NCI-H1930 (cell line): ENCODE results near the gene SLC16A9.
A peak's percentile ranks its signal among the peaks of the same experiment; 100 is the strongest.

Experiments
- DNase-seq, 2 experiments: peaks; one replicate each; lab custom pipeline; 2025; lab: John Stamatoyannopoulos, UW

The SLC16A9 gene

DNA sequence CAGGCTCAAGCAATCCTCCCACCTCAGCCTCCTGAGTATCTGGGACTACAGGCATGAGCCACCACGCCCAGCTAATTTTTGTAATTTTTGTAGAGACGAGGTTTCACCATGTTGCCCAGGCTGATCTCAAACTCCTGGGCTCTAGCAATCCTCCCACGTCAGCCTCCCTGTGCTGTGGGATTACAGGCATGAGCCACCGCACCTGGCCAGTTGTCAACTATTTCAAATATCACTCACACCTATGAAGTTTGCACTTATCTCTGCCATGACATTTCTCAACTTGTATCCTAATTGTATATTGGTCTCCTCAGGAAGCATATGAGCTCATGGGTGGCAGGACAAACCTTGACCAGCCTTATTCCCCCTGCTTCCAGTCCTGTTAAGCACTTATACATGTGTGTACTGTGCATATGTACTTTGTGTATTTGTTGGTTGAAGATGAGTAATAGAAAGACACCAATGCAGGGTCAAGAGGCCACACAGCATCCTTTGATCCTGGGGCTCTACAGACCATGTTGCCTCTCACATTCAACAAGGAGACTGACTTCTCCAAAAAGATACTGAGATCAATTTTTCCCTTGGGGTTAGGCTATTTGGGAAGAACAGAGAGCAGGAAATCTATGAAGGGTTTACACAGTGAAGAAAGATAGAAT is 82.2 kb downstream of the SLC16A9 start:
- no peak for DNase-seq

DNA sequence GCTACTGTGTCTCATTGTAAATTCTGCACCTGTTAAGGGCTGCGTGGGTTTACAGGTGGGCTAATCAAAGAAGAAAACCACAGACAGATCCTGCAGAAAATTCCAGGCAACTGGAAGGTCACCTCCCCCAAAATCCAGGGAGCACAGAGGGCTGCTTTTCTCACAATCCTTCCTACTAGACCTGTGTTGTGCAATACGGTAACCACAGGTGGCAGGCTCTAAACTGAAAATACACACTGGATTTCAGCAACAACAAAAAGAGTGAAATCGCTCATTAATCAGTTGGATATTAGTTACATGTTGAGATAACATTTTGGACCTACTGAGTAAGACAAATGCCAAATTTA is 83.2 kb downstream of the SLC16A9 start:
- DNase-seq = no peak

DNA sequence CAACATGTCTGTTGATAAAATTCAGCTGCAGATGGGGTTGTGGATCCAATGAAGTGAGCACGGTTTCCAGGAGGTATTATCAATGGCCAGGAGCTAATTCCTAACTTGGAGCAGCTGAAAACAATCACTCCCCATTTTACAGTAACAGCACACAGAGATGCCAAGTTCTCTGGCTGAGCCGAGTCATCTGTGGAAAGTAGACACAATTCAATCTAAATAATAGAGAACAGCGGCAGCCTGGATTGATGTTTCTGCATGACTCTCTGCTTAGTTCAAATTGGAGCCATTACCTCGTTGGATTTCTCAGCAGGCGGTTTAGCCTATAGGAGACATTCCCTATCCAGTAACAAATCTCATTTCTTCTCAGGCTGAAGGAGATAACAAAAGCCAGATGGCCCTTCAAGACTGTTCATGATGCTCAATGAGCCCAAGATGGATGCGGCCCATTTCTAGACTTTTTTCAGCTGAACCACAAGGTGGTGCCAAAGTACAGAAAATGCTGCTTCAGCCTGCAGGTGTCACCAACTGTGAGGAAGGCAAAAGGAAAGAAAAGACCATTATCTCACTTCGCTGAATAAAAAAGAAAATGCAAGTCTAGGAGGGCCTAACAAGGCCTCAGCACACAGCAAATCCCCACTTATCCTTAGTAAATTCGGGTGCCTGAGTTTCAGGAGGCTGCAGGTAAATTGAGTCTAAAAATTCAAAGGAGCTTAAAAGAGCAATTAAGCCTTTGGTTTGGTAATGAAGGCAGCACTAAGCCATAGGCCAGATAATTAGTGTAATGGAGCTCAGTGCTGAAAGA is 83.7 kb downstream of the SLC16A9 start:
- DNase-seq = peak; percentile 30 to 49

DNA sequence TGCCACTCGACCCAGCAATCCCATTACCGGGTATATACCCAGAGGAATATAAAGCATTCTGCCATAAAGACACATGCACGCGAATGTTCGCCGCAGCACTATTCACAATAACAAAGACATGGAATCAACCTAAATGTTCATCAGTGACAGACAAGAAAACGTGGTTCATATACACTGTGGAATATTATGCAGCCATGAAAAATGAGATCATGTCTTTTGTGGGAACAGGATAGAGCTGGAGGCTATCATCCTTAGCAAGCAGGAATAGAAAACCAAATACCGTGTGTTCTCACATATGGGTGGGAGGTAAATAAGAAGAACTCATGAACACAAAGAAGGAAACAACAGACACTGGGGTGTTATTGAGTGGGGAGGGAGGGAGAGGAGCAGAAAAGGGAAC is 84.7 kb downstream of the SLC16A9 start:
- DNase-seq = no peak

GRCh38 chr10:59624136-59624535 is 85.5 kb downstream of the SLC16A9 start:
- DNase-seq = no peak

DNA sequence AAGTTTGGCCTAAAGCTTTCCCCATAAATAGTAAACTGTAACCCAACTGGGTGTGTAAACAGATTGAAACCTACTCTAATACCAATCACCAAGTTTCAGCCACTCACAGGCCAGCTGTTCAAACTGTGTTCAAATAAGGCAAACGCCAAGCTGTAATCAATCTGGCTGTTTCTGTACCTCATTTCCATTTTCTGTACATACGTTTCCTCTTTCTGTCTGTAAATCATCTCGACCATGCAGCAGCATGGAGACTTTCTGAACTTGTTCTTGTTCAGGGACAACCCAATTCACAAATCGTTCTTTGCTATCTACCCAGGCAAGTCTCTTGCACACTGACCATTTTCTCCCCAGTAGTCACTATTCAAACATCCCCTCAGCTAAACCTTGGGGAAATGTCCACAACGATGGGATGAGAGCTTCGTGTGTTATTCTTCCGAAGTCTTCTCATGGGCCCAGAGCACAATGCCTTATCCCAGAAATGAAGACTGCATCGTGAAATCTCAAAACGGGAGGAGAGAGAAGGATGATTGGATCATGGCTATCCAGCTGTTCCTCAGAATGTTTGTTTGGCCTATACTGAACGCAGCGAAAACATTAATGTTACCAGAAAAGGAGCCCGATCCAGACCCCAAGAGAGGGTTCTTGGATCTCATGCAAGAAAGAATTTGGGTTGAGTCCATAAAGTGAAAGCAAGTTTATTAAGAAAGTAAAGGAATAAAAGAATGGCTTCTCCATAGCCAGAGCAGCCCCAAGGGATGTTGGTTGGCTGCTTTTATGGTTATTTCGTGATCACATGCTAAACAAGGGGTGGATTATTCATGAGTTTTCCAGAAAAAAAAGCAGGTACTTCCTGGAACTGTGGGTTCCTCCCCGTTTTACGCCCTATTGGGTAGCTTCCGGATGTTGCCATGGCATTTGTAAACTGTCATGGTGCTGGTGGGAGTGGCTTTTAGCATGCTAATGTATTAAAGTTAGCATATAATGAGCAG is 86.2 kb downstream of the SLC16A9 start:
- no peak for DNase-seq

DNA sequence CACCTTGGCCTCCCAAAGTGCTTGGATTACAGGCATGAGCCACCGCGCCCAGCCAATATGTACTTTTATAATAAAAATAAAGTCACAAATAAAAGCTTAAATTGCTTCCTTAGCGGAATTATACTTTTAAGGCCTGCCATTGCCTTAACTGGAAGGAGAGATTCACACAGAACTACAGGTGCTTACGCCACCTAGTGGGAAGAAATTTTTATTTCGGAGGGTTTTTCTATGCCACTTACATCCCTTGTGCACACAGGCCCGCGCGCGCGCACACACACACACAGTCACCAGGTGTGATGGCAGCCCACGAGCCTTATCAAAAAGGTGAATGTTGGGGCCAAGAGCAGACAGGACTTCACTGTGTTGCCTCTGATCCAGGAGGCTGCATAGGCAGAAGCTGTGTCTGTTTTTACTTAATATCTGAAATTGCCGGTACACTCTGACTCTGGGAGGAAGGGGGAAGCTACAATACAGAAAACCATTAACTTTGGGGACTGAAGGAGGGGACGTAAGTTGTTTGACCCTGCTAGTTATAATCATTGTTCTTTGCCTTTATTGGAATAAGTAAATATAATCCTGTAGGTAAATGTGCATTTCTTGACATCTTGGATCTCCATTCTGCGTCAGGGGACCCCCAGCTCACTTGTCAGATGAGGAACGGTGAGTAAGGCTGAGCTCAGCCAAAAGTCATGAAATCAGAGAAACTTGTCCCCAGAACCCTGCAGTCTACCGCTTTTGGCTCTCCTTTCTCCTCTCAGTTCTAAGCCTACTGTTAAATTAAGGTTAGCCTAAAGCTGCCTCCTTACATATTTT is 87.1 kb downstream of the SLC16A9 start:
- DNase-seq = peak in 1 of 2 experiments; percentile 30

GRCh38 chr10:59621771-59622170 is 87.9 kb downstream of the SLC16A9 start:
- DNase-seq = no peak

- DNase-seq = no peak
These were observed 91.0 kb downstream of the SLC16A9 start for GRCh38 chr10:59618666-59619065.

GRCh38 chr10:59617996-59618395 is 91.7 kb downstream of the SLC16A9 start:
- DNase-seq = no peak

GRCh38 chr10:59611048-59611447 is 98.6 kb downstream of the SLC16A9 start:
- no peak for DNase-seq

GRCh38 chr10:59607970-59608369 is 101.7 kb downstream of the SLC16A9 start:
- DNase-seq = no peak

DNA sequence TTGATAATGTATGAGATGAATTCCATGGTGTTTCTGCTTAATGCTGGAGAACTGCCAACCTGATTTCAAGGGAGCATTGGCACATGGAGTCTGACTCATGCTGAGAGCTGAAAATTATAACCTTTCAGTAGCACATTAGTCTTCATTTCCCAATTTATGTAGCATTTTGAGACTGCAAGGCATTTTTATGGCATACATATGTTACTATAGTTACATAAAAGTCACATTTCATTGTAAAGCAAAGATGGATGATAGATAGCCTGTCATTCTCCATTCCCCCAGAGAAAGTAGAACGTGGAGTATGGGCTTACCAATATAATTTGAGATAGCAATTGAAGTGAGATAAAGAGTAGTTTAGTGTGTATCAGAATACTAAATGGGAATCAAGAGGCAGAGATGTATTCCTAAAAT is 103.1 kb downstream of the SLC16A9 start:
- DNase-seq = no peak

DNA sequence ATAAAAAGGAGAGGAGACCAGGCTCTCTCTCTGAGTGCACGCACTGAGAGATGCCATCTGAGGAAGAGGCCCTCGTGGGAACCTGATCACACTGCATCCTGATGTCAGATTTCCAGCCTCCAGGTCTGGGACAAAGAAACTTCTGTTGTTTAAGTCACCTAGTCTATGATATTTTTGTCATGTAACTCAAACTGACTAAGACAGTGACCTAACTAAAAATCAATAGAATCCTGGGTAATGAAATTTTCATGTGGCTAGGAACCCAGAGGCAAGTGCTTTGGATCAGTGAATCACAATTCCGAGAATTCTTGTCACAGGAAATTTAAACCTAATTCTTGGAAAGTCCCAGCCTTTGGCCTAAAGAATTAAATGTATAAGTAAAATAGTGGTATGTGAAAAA is 107.7 kb downstream of the SLC16A9 start:
- no peak for DNase-seq
